ENCODE results near the gene RIOK3. TPM values are rescaled to one million over a fixed set of nuclear protein-coding genes. Genes with fewer than 3 reads are reported as not detected.

Gene RIOK3
- total RNA-seq: 77.7 and 83.1 TPM in 2 replicates

GRCh38 chr18:23452728-23453679 lies at the start of gene RIOK3:
Gene RIOK3, plus strand, starts transcription at chr18:23453287. Its CDS starts 153 bp downstream, at chr18:23453440.

GRCh38 chr18:23503038-23503962 lies 50.2 kb downstream of the RIOK3 start, which contains the start of gene RMC1:
Gene RMC1, plus strand, starts transcription at chr18:23503511. Its CDS starts 108 bp downstream, at chr18:23503619.

Small RNA genes within 50 kb of the gene (small RNA-seq; reads per million reads assigned to genes)
- gene AC026634.1 (not detected), gene RF00019 (not detected)

Other genes starting within 250 kb of the RIOK3 start
- gene RMC1, start 50.2 kb downstream of the RIOK3 start, total RNA-seq: 21.6 and 25.4 TPM in 2 replicates
- 29.7 and 44.7 TPM in 2 replicates for gene NPC1, start 133.2 kb downstream of the RIOK3 start, total RNA-seq
- gene ANKRD29, start 209.6 kb downstream of the RIOK3 start, total RNA-seq: 4.6 and 5.2 TPM in 2 replicates
- gene LAMA3, start 236.2 kb downstream of the RIOK3 start, total RNA-seq: 6.2 and 6.5 TPM in 2 replicates